HCT116 (cell line): ENCODE results near the gene SLC12A5. TPM values are rescaled to one million over a fixed set of nuclear protein-coding genes. Genes with fewer than 3 reads are reported as not detected.

Source experiments
- ATAC-seq: fragments of 200-7000 bp; cut with Tn5 transposase; 2 replicates; pipeline ENCODE4 v1.9.1; 2020; ENCODE audit warnings: mild to moderate bottlenecking, moderate library complexity
- BruUV-seq: library from RNA; stranded (reverse); fragments of 400-500 nt; replicated peaks from 2 replicates; lab custom pipeline; 2021; lab: Mats Ljungman, UMichigan
- CTCF ChIA-PET: fragments of 300-600 bp; sonication (Branson Sonifier 250); formaldehyde crosslinking; loops from one replicate; lab custom pipeline; 2021; ENCODE audit warnings: antibody characterized with exemption; lab: Charles Lee
- POLR2A ChIA-PET: fragments of 300-600, 350-600 bp; sonication (Branson Sonifier 250); formaldehyde crosslinking; loops from one replicate; lab custom pipeline; 2021; ENCODE audit warnings: antibody characterized with exemption; lab: Charles Lee
- RAD21 ChIA-PET, 2 experiments: fragments of 300-600 bp; sonication (Branson Sonifier 250); formaldehyde crosslinking; loops; one replicate each; lab custom pipeline; 2023; ENCODE audit warnings: low total read pairs in 2 of 2; ENCODE audit not compliant: uncharacterized antibody in 2 of 2, unreplicated experiment in 2 of 2, low non-redundant PET in 1 of 2; lab: Charles Lee
- DNase-seq: peaks from one replicate; pipeline ENCODE4 v3.0.0-alpha.2; 2010; ENCODE audit warnings: low read depth, low spot score
- H2AFZ ChIP-seq: fragments of 200-600 bp; shearing (Covaris generic), sonication (generic); 2 replicates; pipeline ENCODE4 v1.6.1; 2017; ENCODE audit warnings: low read depth, mixed run types, mixed read lengths, antibody characterized with exemption, low read length; ENCODE audit not compliant: poor library complexity, severe bottlenecking
- H3K27ac ChIP-seq: 2 replicates; pipeline ENCODE4 v1.5.1; 2012; ENCODE audit warnings: low read depth, low read length
- H3K27me3 ChIP-seq: fragments of 200-600 bp; sonication (generic); 2 replicates; pipeline ENCODE4 v1.6.1; 2016; ENCODE audit warnings: mixed run types, low read length, mixed read lengths; ENCODE audit not compliant: insufficient read depth
- H3K36me3 ChIP-seq, 2 experiments: fragments of 200-500 bp in 1 of 2; fragments of 200-600 bp in 1 of 2; sonication (Bioruptor generic) in 1 of 2; sonication (generic) in 1 of 2; 2 replicates each; pipeline versions ENCODE4 v1.5.1 to v1.6.1; 2014 to 2016; ENCODE audit warnings: low read length in 2 of 2, inconsistent platforms in 1 of 2, mixed read lengths in 1 of 2, mixed run types in 1 of 2; ENCODE audit not compliant: insufficient read depth in 2 of 2, control insufficient read depth in 1 of 2
- H3K4me1 ChIP-seq, 2 experiments: fragments of 200-600 bp in 1 of 2; sonication (generic) in 1 of 2; 2 replicates each; pipeline versions ENCODE4 v1.5.1 to v1.6.1; 2012 to 2017; ENCODE audit warnings: low read length in 2 of 2, inconsistent platforms in 1 of 2, mild to moderate bottlenecking in 1 of 2, mixed read lengths in 1 of 2, mixed run types in 1 of 2, moderate library complexity in 1 of 2; ENCODE audit not compliant: insufficient read depth in 2 of 2, control insufficient read depth in 1 of 2
- H3K4me2 ChIP-seq: fragments of 200-600 bp; sonication (generic); 2 replicates; pipeline ENCODE4 v1.6.1; 2017; ENCODE audit warnings: mixed run types, low read length, mixed read lengths
- H3K4me3 ChIP-seq, 2 experiments: fragments of 200-600 bp in 1 of 2; sonication (generic) in 1 of 2; replicated peaks in 1 of 2; 2 replicates each; pipeline ENCODE4 v1.5.1; 2011 to 2016; ENCODE audit warnings: low read length in 2 of 2, control low read depth in 1 of 2, low read depth in 1 of 2, mild to moderate bottlenecking in 1 of 2, mixed read lengths in 1 of 2, mixed run types in 1 of 2
- H3K79me2 ChIP-seq: fragments of 200-600 bp; sonication (generic); 2 replicates; pipeline ENCODE4 v1.6.1; 2017; ENCODE audit warnings: mild to moderate bottlenecking, mixed run types, low read length, moderate library complexity, mixed read lengths; ENCODE audit not compliant: insufficient read depth
- H3K9ac ChIP-seq: fragments of 200-600 bp; sonication (generic); 2 replicates; pipeline ENCODE4 v1.6.1; 2016; ENCODE audit warnings: low read length, mixed read lengths
- H3K9me2 ChIP-seq: fragments of 200-600 bp; sonication (generic), shearing (Covaris generic); 2 replicates; pipeline ENCODE4 v1.6.1; 2017; ENCODE audit warnings: mixed run types, mild to moderate bottlenecking, moderate library complexity; ENCODE audit not compliant: insufficient read depth
- H3K9me3 ChIP-seq, 2 experiments: fragments of 200-500 bp in 1 of 2; fragments of 200-600 bp in 1 of 2; sonication (Bioruptor generic) in 1 of 2; sonication (generic) in 1 of 2; 2 replicates each; pipeline ENCODE4 v1.6.1; 2014 to 2017; ENCODE audit warnings: low read length in 2 of 2, mixed read lengths in 2 of 2, inconsistent platforms in 1 of 2, low read depth in 1 of 2, mild to moderate bottlenecking in 1 of 2, mixed run types in 1 of 2, moderate library complexity in 1 of 2; ENCODE audit not compliant: control insufficient read depth in 1 of 2, insufficient read depth in 1 of 2
- H4K20me1 ChIP-seq: fragments of 200-600 bp; sonication (generic), shearing (Covaris generic); 2 replicates; pipeline ENCODE4 v1.6.1; 2017; ENCODE audit warnings: mixed run types, mild to moderate bottlenecking, moderate library complexity; ENCODE audit not compliant: insufficient read depth
- CBX3 ChIP-seq: IDR thresholded peaks from 2 replicates; pipeline ENCODE4 v1.6.1; 2012; ENCODE audit warnings: low read depth
- CEBPB ChIP-seq: IDR thresholded peaks from 2 replicates; pipeline ENCODE4 v1.6.1; 2012; ENCODE audit warnings: low read depth
- EGR1 ChIP-seq: IDR thresholded peaks from 2 replicates; pipeline ENCODE4 v1.6.1; 2012; ENCODE audit warnings: low read depth
- ELF1 ChIP-seq: IDR thresholded peaks from 2 replicates; pipeline ENCODE4 v1.6.1; 2012; ENCODE audit warnings: low read depth, borderline replicate concordance
- EZH2 ChIP-seq: fragments of 200-600 bp; sonication (generic); IDR thresholded peaks from 2 replicates; pipeline ENCODE4 v1.6.1; 2017; ENCODE audit warnings: antibody characterized with exemption, mixed run types
- FOSL1 ChIP-seq: IDR thresholded peaks from 2 replicates; pipeline ENCODE4 v1.6.1; 2012; ENCODE audit warnings: low read depth
- JUND ChIP-seq: IDR thresholded peaks from 2 replicates; pipeline ENCODE4 v1.6.1; 2012
- MAX ChIP-seq: IDR thresholded peaks from 2 replicates; pipeline ENCODE4 v1.6.1; 2012
- POLR2AphosphoS5 ChIP-seq: IDR thresholded peaks from 2 replicates; pipeline ENCODE4 v1.6.1; 2011; ENCODE audit warnings: mild to moderate bottlenecking, low read depth, low read length, moderate library complexity
- RAD21 ChIP-seq: IDR thresholded peaks from 2 replicates; pipeline ENCODE4 v1.6.1; 2012; ENCODE audit warnings: low read depth, mild to moderate bottlenecking
- SIN3A ChIP-seq: IDR thresholded peaks from 2 replicates; pipeline ENCODE4 v1.6.1; 2012; ENCODE audit warnings: low read depth
- SP1 ChIP-seq: IDR thresholded peaks from 2 replicates; pipeline ENCODE4 v1.6.1; 2012; ENCODE audit warnings: low read depth
- SRF ChIP-seq: IDR thresholded peaks from 2 replicates; pipeline ENCODE4 v1.6.1; 2012; ENCODE audit warnings: low read depth
- TCF7L2 ChIP-seq: IDR thresholded peaks from 2 replicates; pipeline ENCODE4 v1.7.0; 2011; ENCODE audit warnings: borderline replicate concordance, inconsistent platforms; ENCODE audit not compliant: insufficient read depth, insufficient read length; ENCODE audit errors: extremely low read depth
- YY1 ChIP-seq: IDR thresholded peaks from 2 replicates; pipeline ENCODE4 v1.6.1; 2011; ENCODE audit warnings: low read length, low read depth, moderate library complexity, mild to moderate bottlenecking; ENCODE audit not compliant: insufficient replicate concordance; ENCODE audit errors: extremely low read depth
- ZFX ChIP-seq: fragments of 450-650 bp; IDR thresholded peaks from 2 replicates; pipeline ENCODE4 v1.6.1; 2017
- intact Hi-C: fragments of 100-400 bp; cut with micrococcal nuclease; formaldehyde crosslinking; loops from 2 replicates; pipeline ENCODE4 v1.10.0; 2022
- total RNA-seq: library from RNA; stranded (reverse); gene quantifications from one replicate; pipeline ENCODE4 v1.2.1, GENCODE V29; 2021; ENCODE audit not compliant: unreplicated experiment
- TF ChIP-seq, protein P1 (sequence below): IDR thresholded peaks from 2 replicates; pipeline ENCODE4 v1.6.1; 2012

SLC12A5 gene
- total RNA-seq, 1 experiment from 2014 or later = 1.9 TPM

GRCh38 chr20:46035253-46035652, 6.2 kb downstream of the SLC12A5 start:
- no peak for DNase-seq
- Histone ChIP-seq H2AFZ (no peak overlapping the region), H3K27ac (no peak overlapping the region)
- no peak for TF ChIP-seq RAD21
- TF ChIP-seq POLR2AphosphoS5 = no peak
- TF ChIP-seq, protein P1, sequence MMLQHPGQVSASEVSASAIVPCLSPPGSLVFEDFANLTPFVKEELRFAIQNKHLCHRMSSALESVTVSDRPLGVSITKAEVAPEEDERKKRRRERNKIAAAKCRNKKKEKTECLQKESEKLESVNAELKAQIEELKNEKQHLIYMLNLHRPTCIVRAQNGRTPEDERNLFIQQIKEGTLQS = no peak
- no peak for TF ChIP-seq CEBPB
- TF ChIP-seq FOSL1 = no peak
- TF ChIP-seq ZFX = no peak
- TF ChIP-seq EZH2 = no peak
- no peak for TF ChIP-seq CBX3
- TF ChIP-seq TCF7L2 = no peak
- TF ChIP-seq EGR1 = no peak
- no peak for TF ChIP-seq SP1
- TF ChIP-seq, all 23 proteins: peak for 0
- H3K27me3 ChIP-seq = peaks cover 45% of the 10 kb centered on the region
- ChIA-PET CTCF (interaction anchor here (1.1 kb wide), 1 partner anchor 12 kb away, joined by 4 read pairs; no protein-coding TSS in a partner anchor), POLR2A (no interaction called here), RAD21 (no interaction called here)
- no peak overlapping the region for H3K4me3 ChIP-seq
- H3K36me3 ChIP-seq = no peaks in the 10 kb centered on the region
- no peak for ATAC-seq
- no peaks in the 10 kb centered on the region for H3K9me2 ChIP-seq
- H3K79me2 ChIP-seq = no peaks in the 10 kb centered on the region
- intact Hi-C loops = no loop called here
- no TSS peak for BruUV-seq
- no peaks in the 10 kb centered on the region for H3K9me3 ChIP-seq
- H3K4me2 ChIP-seq = no peak overlapping the region
- no peaks in the 10 kb centered on the region for H4K20me1 ChIP-seq
- H3K9ac ChIP-seq = no peak overlapping the region
- H3K4me1 ChIP-seq = no peaks in the 10 kb centered on the region; a peak in 1 of 4 replicates

GRCh38 chr20:46035713-46036112, 6.7 kb downstream of the SLC12A5 start:
- Histone ChIP-seq H3K27me3 (peaks cover 45% of the 10 kb centered on the region), H3K4me2 (no peak overlapping the region), H2AFZ (no peak overlapping the region), H3K9ac (no peak overlapping the region), H4K20me1 (no peaks in the 10 kb centered on the region), H3K9me3 (no peaks in the 10 kb centered on the region), H3K27ac (no peak overlapping the region), H3K9me2 (no peaks in the 10 kb centered on the region), H3K79me2 (no peaks in the 10 kb centered on the region), H3K4me3 (no peak overlapping the region), H3K36me3 (no peaks in the 10 kb centered on the region), H3K4me1 (no peaks in the 10 kb centered on the region; a peak in 1 of 4 replicates)
- BruUV-seq = no TSS peak
- POLR2A ChIA-PET = no interaction called here
- no peak for TF ChIP-seq EZH2
- TF ChIP-seq SRF = no peak
- TF ChIP-seq EGR1 = no peak
- TF ChIP-seq MAX = no peak
- TF ChIP-seq SP1 = no peak
- TF ChIP-seq FOSL1 = no peak
- no peak for TF ChIP-seq POLR2AphosphoS5
- TF ChIP-seq ELF1 = no peak
- no peak for TF ChIP-seq CBX3
- no peak for TF ChIP-seq SIN3A
- TF ChIP-seq YY1 = no peak
- TF ChIP-seq, protein P1 = no peak
- TF ChIP-seq CEBPB = no peak
- no peak for TF ChIP-seq JUND
- intact Hi-C loops = no loop called here
- no peak for ATAC-seq
- no peak for DNase-seq
- RAD21 ChIA-PET = no interaction called here
- CTCF ChIA-PET = no interaction called here
